GM21619 (cell line): Measurements from ENCODE around the gene KRT34.
"Not testable (repeated sequence)": the region's sequence is repeated elsewhere in the genome, so short reads cannot be mapped to it uniquely, and the experiment has no call there.

Experiments
- ATAC-seq: cut with Tn5 transposase; IDR thresholded peaks from one replicate; pipeline ENCODE4 v1.9.1; 2021; ENCODE audit not compliant: unreplicated experiment

KRT34 gene

DNA sequence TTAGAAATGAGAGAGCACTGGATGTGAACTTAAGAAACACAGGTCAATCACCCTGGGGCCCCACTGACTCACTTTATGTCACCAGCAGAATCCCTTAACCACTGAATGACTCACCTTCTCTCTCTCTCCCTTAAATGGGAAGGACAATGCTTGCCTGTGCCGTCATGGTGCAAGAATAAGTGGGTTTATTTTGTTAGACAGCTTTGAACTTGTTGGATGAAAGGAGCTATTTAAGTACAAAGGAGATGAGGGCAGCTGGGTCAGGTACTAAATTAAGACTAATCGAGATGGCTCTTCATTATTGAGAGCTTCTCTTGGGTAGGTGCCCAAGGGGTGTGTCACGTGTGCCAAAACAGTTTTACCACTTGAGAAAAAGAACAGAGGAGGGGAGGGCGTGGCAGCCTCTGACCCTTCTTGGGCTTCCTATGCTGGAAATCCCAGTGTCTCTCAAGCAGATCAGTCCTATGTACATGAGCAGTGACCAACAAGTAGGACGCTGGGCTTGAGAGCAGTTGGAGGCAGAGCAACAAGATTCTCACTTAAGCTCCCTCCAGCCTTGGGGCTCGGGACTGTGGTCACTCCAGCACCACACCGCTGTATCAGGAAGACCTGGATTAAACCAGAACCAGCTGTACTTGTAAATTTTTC is 22.0 kb upstream of the KRT34 start:
- ATAC-seq, result no peak

DNA sequence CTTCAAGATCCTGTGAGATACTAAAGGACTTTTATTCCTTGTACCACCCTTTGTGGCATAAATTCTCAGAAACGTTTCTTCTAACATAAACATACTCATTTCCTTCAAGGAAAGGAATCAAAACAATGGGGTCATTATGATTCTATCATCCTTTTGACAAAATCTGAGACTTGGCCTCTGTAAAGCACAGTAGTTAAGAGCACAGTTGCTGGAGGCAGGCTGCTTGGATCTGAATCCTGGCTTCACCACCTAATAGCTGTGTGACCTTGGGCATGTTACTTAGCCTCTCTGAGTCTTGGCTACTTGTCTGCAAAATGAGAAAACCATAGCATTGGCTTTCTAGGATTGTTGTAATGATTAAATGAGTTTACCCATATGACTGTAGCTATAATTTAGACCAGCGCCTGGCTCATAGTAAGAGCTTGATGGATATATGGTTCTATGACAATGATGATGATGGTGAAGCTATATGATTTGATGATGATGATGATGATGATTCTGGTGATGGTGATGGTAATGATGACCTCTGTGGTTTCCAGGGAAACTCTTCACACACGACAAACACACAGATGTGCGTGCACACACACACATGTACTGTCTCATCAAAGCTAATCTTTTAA is 21.4 kb upstream of the KRT34 start:
- ATAC-seq, result no peak

DNA sequence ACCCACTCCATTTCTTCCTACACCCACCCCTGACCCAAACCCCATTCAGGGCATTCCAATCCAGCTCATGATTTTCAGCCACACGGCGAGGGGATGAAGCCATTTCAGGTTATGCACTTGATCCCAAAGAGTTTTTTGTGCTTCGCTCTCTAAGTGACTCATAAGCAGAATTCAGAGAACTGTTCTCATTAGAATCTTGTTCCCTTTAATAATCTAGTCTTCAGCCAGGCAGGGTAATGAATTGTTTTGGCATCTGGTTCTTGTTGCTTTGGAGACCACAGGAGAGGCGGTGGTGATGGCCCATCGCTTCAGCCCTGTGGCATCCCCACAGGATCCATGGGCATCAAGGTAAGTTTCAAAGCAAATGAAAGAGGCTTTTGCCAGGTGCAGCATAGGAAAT is 20.1 kb upstream of the KRT34 start:
- ATAC-seq, result no peak

DNA sequence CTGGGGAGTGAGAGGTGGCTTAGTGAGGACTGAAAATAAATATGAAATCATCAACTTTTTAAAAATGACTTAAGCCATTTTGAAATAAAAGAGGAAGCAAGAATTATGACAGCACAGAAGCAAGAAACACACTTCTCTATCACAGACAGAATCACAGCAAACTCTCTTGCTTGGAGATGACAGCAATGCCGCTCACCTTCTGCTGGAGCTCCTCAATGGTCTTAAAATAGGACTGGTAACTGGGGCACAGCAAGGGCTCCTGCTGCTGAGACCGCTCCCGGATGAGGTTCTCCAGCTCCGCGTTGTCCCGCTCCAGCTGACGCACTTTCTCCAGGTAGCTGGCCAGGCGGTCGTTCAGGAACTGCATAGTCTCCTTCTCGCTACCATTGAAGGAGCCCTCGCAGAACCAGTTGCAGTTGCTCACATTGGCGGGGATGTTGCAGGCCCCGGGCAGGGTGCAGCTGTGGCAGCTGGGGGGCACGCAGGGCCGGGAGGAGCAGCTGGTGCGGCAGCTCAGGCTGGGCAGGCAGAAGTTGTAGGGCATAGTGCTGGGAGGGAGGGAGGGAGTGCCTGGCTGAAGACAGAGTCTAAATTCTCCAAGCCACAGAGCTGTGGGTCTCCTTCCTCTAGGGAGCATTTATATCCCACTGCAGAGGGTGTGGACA is 15.0 kb upstream of the KRT34 start, which contains the start of gene KRT31:
Gene KRT31, minus strand, starts transcription at position 613 of the 665 bp plus-strand sequence. Its CDS starts 69 bp downstream, at position 544.
- ATAC-seq, result no peak

DNA sequence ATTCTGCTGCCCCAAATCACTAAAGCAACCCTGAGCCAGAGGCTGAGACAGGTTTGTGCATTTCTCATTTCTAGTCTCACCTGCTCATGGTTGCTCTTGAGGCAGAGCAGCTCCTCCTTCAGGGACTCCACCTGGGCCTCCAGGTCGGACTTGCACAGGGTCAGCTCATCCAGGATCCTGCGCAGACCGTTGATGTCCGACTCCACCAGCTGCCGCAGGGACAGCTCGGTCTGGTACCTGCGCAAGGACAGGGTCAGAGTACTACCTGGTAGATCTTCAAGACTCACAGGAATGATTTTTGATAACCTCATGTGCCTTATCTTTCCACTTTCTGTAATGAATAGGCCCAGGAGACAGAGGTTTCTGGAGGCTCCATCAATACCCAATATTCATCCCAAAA is 14.2 kb upstream of the KRT34 start:
- ATAC-seq, result no peak

DNA sequence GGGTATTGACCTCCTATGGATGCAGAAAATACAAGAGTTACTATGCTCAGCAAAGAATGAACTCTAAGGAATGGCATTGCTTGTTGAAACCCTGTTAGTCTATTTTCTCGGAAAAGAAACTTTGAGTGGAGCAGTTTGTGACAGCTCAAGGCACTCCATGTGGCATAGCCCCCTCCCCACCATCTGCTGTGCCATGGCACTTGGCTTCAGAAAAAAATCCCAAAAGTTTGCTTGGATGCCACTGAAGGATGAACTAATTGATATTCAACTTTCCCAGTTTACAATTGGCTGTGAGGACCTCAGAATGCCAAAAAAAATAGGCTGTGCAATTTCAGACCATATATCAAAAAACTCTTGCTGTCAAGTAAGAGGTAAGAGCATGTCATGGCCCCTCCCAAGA is 13.5 kb upstream of the KRT34 start:
- ATAC-seq, result no peak

DNA sequence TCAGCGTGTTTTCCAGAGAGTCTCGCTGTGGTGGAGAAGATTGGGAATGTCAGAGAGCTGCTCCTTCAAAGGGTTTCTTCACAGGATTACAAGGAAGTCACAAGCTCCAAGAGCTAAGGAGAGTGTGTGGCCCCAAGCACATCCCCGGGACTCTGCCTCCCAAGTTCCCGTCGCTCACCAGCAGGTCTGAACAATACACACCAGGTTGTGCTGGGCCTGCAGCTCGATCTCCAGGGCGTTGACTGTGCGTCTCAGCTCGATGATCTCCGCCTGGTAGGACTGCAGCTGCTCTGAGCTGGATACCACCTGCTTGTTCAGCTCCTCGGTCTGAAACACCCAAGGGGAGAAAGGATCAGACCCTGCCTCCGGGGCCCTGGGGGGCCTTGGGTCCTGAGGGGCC is 12.9 kb upstream of the KRT34 start:
- ATAC-seq, result not testable (repeated sequence)

DNA sequence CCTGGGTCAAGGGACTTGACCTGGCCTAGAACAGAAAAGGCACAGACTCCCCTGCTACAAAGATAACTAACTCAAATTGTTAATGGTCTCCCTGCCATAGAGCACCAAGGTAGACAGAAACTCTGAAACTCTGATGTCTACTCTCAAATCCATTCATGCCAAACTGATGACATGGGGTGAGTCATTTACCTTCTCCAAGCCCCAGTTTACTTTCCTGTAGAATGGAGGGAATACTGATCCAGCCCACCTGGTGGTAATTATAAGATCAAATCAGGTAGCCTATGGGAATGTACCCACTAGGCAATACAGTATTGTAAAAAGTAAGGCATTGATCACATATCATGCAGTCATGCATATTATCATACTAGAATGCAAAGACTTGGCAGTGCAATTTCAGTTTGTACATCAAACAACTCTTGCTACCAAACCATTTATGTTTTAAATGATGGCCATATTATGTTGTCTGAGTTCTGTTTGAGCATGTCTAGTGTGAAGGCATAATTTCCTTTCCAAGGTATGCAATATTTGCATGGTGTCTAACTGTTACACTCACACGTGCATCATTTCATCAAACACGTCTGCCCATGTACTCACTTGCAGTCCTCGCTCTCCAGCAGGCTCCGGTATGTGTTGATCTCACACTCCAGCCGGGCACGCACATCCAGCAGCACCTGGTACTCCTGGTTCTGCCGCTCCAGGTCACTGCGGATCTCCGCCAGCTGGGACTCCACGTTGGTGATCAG is 12.3 kb upstream of the KRT34 start:
- no peak for ATAC-seq

DNA sequence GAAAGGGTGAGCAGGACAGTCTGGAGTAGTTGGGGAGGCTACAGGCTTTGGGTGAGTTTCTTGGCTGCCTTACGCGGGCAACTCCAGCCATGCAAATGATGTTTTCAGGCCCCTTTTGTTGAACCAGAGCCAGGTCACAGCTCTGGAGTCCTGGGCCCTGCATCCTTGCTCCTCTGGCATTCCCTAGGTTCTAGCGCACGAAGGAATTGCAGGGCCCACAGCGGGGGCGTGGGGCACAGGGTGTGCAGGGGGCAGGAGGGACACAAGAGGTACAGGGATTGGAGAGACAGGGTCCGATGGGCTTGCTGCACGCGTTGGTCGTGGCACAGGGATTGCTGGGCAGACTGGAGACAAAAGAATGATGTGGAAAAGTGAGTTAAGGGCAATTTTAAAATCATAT is 11.7 kb upstream of the KRT34 start:
- no peak for ATAC-seq

DNA sequence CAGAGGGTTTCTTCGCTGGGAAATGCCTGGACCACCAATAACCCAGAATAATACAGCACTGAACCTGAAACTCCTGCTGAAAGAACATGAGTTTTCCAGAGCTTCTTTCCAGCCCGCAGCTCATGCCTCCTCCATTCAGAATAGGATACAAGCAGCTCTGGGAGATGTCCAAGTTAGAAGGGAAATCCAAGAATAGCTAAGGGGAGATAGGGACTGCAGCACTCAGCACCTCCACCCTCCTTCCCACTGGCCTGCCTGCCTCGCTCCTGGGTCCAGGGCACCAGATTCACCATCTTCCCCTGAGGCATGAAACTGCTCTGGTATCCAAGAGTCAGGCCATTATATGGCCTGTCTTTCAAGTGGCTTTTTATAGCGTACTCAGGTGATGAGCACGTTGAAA is 11.2 kb upstream of the KRT34 start:
- no peak for ATAC-seq

DNA sequence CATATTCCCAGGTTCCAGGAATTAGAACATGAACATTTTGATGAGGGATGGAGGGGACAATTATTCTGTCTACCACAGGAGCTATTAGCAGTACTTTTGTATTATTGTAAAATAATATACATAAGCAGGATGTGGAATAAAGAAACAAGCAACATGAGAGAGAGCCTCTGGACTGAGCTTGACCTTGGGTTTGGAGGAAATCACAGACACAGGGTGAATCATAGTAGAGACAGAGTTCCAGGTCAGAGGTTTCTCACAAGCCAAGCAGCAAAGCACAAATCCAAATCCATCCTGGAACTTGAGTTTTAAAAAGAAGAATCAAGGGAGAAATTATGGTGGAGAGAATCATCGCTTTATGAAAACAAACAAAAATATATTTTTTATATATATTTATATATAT is 10.2 kb upstream of the KRT34 start:
- no peak for ATAC-seq

DNA sequence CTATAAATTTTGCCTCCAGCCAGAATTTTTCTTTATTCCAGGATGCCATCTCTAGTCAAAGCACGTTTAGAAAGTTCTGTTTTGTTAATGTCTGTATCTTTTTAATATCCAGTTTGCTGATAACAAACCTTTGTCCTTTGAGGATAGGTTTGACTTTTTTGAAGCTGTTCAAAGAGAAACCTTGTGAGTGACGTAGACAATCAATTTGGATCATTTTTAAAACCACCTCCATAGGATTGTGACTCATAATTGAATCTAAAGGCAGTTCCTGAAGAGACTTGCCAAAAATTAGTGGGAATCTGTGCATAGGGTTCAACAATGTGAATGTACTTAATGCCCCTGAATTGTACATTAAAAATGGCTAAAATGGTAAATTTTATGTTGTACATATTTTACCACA is 9.4 kb upstream of the KRT34 start:
- no peak for ATAC-seq

DNA sequence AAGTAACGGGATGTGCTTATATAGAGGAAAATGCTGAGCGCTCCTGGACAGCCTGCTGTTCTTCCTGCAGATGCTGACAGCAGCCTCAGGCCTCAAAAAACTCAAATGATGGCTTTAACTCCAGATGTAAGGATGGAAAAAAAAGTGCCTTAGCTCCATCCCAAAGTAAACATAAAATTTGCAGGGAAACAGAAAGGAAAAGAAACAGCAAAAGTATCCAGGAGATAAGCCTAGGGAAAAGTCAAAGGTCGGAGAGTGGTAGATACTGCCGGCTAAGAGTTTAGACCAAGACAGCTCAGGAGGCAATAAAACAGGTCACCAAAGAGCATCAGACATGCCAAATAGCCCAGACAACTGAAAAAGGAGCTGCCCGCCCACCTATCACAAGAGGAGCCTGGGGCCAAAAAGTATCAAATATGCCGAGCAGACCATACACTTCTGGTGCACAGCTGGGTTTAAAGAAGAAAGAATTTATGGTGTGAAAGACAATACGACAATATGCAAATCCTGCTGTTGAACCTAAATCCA is 8.4 kb upstream of the KRT34 start:
- no peak for ATAC-seq

DNA sequence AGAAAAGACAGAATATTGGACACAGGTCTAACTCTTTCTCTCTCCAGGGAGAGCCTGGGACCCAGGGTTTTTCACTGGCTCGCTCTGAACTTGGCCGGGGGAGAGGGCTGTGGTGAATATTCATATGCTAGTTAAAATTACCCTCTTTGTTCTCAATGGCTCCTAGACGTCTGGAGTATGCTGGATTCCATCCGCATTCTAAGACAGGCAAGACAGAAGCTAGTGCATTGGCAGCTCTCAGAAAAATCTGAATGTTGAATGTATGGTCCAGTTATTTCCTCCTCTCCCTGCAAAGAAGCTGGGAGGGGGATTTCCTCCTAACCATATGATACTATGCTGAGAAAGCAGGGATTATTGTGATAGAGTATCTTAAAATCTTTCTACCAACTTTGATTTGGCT is 5.6 kb upstream of the KRT34 start:
- no peak for ATAC-seq

DNA sequence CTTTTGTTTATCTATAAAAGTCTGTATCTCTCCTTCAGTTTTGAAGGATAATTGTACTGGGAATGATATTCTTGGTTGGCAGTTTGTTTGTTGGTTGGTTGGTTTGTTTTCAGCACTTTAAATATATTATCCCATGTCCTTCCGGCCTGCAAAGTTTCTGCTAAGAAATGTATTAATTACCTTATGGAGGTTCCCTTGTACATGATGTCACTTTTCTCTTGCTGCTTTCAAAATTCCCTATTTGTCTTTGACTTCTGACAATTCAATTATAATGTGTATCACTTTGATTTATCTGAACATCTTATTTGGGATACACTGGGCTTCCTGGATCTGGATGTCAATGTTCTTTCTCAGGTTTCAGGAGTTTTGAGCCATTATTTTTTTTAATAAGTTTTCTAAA is 4.1 kb upstream of the KRT34 start:
- ATAC-seq, result no peak

DNA sequence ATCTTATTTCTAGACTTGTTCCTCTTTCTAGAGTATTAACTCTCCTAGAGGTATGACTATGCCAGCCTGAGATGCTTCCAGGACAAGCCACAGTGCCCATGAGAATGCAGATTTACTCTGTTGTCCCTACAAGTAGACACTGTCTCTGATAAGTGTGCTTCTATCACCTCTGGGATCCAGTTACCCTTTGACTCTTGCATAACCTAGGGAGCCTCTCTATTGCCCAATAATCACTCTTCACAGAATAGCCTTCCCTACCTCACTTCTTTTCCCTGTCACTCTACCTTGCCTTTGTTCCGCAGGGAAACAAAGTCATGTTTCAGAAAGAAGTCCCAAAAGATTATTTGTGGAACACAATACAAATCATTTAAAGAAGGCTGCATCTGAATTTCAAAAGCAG is 1.6 kb upstream of the KRT34 start:
- no peak for ATAC-seq

DNA sequence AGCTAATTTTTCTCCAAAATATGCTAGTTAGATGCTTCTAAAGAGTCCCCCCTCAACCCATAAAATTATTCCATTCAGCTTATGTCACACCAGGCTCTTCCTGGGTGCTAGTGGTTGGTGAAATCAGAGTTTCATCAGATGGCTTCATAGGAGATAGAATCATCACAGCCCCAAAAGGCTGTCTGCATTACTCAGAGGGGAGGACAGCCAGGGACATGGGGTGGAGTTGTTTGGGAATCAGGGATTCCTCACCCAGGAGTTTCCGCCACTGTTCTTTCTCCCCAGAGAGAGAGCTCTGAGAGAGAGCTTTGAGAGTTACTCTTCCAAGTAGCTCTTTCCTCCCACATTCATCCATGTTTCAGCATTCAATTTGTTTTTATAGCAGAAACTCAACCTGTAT is 288 bp upstream of the KRT34 start:
- no peak for ATAC-seq

DNA sequence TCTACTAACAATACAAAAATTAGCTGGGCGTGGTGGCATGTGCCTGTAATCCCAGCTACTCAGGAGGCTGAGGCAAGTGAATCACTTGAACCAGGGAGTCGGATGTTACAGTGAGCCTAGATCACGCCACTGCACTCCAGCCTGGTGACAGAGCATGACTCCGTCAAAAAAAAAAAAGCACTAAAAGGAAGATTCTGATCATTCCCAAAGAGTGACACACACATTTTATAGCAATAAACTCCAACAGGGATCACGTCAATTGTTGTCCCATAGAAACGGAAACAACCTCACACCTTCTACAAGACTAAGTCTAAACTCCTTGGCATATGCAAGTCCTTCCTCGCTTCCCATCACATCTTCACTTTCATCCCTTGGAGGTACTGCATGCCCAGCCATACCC is 2.0 kb downstream of the KRT34 start:
- not testable (repeated sequence) for ATAC-seq

DNA sequence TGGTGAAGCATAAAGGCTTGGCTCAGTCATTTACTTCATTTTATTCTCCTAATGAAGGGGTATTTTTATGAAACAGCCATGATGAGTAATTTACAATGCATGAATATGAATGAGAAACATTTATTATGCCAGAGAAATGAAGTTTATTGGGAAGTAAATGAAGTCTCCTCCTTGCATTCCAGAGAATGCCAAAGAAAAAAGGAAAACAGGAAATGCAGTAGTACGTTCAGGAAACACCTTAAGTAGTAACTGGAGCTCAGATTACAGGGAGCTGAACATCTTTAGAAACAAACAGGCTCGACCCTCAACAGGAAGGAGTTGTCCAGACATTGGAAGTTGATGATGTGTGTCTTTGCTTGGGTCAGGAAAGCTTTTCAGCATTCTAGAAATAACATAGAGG is 4.6 kb downstream of the KRT34 start:
- ATAC-seq, result no peak

DNA sequence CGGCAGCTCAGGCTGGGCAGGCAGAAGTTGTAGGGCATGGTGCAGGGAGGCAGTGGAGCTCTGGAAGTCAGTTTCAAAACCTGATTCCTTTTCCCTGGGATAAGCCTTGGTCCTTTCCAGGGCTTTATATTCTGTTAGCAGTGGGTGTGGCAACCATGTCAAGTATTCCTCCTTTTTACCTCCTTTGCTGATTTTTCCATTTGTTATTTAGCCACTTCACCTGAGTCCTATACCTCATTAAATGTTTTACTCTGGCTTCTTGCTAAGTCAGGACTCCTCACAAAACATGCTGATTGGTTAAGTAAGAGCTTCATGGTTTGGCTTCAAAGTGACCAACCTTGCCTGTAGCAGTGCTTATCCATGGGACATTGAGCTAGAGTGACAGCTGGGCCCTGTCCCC is 12.4 kb downstream of the KRT34 start, which contains the start of gene KRT33B:
Gene KRT33B, minus strand, starts transcription at position 101 of the 400 bp plus-strand sequence. Its CDS starts 63 bp downstream, at position 38.
- ATAC-seq, result no peak

DNA sequence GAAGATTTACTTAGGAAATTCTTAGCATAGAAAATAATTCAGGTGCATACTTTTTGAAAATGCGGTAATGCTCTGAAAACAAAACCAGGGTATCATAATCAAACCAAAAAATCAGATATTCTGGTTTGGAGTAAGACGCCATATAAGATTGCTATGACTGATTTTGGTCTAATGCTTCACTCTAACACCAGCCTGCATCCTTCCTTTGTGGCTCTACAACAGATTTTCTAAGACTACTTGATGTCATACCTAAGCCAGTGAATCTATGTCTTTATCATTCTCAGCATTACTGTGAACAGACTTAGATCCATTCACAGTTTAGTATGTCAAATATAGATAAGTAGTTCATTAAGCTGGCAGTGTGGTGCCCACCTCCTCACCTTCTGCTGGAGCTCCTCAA is 13.1 kb downstream of the KRT34 start:
- no peak for ATAC-seq
